ENCODE measurements around the gene EDNRA.

EDNRA gene

GRCh38 chr4:147543034-147543433, 62.1 kb downstream of the EDNRA start:
- no peak for DNase-seq

GRCh38 chr4:147546349-147546748, 65.5 kb downstream of the EDNRA start:
- no peak for DNase-seq

- DNase-seq: no peak
Measured at GRCh38 chr4:147547314-147548056, 66.6 kb downstream of the EDNRA start.

- no peak for DNase-seq
Measured at GRCh38 chr4:147548256-147548655, 67.4 kb downstream of the EDNRA start.

GRCh38 chr4:147550626-147551246, 69.8 kb downstream of the EDNRA start:
- no peak for DNase-seq

GRCh38 chr4:147560625-147561024, 79.7 kb downstream of the EDNRA start:
- DNase-seq: no peak

GRCh38 chr4:147566762-147567161, 85.9 kb downstream of the EDNRA start:
- DNase-seq: no peak

- no peak for DNase-seq
Measured at GRCh38 chr4:147567276-147567675, 86.4 kb downstream of the EDNRA start.

- DNase-seq: no peak
Measured at GRCh38 chr4:147570616-147571015, 89.7 kb downstream of the EDNRA start.

GRCh38 chr4:147571036-147571770, 90.3 kb downstream of the EDNRA start:
- no peak for DNase-seq

GRCh38 chr4:147576084-147576483, 95.2 kb downstream of the EDNRA start:
- no peak for DNase-seq

GRCh38 chr4:147578051-147578476, 97.2 kb downstream of the EDNRA start:
- DNase-seq: no peak

GRCh38 chr4:147578593-147578992, 97.7 kb downstream of the EDNRA start:
- DNase-seq: no peak

GRCh38 chr4:147580396-147580795, 99.5 kb downstream of the EDNRA start:
- DNase-seq: no peak

- no peak for DNase-seq
Measured at GRCh38 chr4:147581606-147582350, 100.9 kb downstream of the EDNRA start.

GRCh38 chr4:147582386-147583060, 101.6 kb downstream of the EDNRA start:
- no peak for DNase-seq

- DNase-seq: no peak
Measured at GRCh38 chr4:147583876-147584275, 103.0 kb downstream of the EDNRA start.

- DNase-seq: no peak
Measured at GRCh38 chr4:147586032-147586431, 105.1 kb downstream of the EDNRA start.

GRCh38 chr4:147586637-147587036, 105.7 kb downstream of the EDNRA start:
- DNase-seq: no peak

GRCh38 chr4:147587041-147587440, 106.1 kb downstream of the EDNRA start:
- DNase-seq: no peak

GRCh38 chr4:147589586-147589985, 108.7 kb downstream of the EDNRA start:
- DNase-seq: no peak

- DNase-seq: no peak
Measured at GRCh38 chr4:147590249-147590920, 109.5 kb downstream of the EDNRA start.

Measured in NCI-H1436 treated with DMSO at 0.1 percent for 48 hours (cell line).